NCI-H748 treated with DMSO at 0.1 percent for 48 hours (cell line): ENCODE results near the gene USP6.
A peak's percentile ranks its signal among the peaks of the same experiment; 100 is the strongest.
"Not testable (repeated sequence)": the region's sequence is repeated elsewhere in the genome, so short reads cannot be mapped to it uniquely, and the experiment has no call there.

Source experiments
- DNase-seq: peaks from one replicate; lab custom pipeline; 2025; lab: John Stamatoyannopoulos, UW

The USP6 gene

GRCh38 chr17:5115673-5116651 lies at the start of gene USP6:
Gene USP6, plus strand, starts transcription at chr17:5116032. Its CDS starts 14,336 bp downstream, at chr17:5130368.
- no peak for DNase-seq

GRCh38 chr17:5068236-5068635 lies 47.6 kb upstream of the USP6 start:
- DNase-seq, result no peak

GRCh38 chr17:5069724-5070123 lies 46.1 kb upstream of the USP6 start:
- no peak for DNase-seq

GRCh38 chr17:5075472-5075871 lies 40.4 kb upstream of the USP6 start:
- not testable (repeated sequence) for DNase-seq

GRCh38 chr17:5077275-5077674 lies 38.6 kb upstream of the USP6 start:
- DNase-seq, result not testable (repeated sequence)

GRCh38 chr17:5077781-5078105 lies 38.1 kb upstream of the USP6 start:
- DNase-seq, result no peak

GRCh38 chr17:5078106-5079028 lies 37.5 kb upstream of the USP6 start, which contains the start of gene ZFP3:
Gene ZFP3, plus strand, starts transcription at chr17:5078467. Its CDS starts 13,038 bp downstream, at chr17:5091505.
- DNase-seq, result peak; percentile 86

- no peak for DNase-seq
Observed at GRCh38 chr17:5080591-5080990, 35.2 kb upstream of the USP6 start.

GRCh38 chr17:5092218-5093010 lies 23.4 kb upstream of the USP6 start:
- DNase-seq, result no peak

GRCh38 chr17:5096731-5097100 lies 19.1 kb upstream of the USP6 start:
- DNase-seq, result no peak

- DNase-seq, result peak; percentile 87
Observed at GRCh38 chr17:5097101-5097834, 18.6 kb upstream of the USP6 start.

GRCh38 chr17:5099271-5099670 lies 16.6 kb upstream of the USP6 start:
- DNase-seq, result no peak

GRCh38 chr17:5100832-5101231 lies 15.0 kb upstream of the USP6 start:
- DNase-seq, result no peak

- DNase-seq, result peak; percentile 46
Observed at GRCh38 chr17:5110816-5111215, 5.0 kb upstream of the USP6 start.

- DNase-seq, result peak; percentile 96
Observed at GRCh38 chr17:5111402-5112204, 4.2 kb upstream of the USP6 start, which contains the start of gene ZNF232. Gene ZNF232, minus strand, starts transcription at chr17:5111878. Its CDS starts 56 bp downstream, at chr17:5111822.

GRCh38 chr17:5118219-5118618 lies 2.4 kb downstream of the USP6 start:
- no peak for DNase-seq

- DNase-seq, result no peak
Observed at GRCh38 chr17:5120036-5120435, 4.2 kb downstream of the USP6 start.

GRCh38 chr17:5120436-5121185 lies 4.8 kb downstream of the USP6 start:
- DNase-seq, result not testable (repeated sequence)

GRCh38 chr17:5121186-5121841 lies 5.5 kb downstream of the USP6 start:
- no peak for DNase-seq
